Measurements from ENCODE around the gene PLXNA4.

Gene PLXNA4

DNA sequence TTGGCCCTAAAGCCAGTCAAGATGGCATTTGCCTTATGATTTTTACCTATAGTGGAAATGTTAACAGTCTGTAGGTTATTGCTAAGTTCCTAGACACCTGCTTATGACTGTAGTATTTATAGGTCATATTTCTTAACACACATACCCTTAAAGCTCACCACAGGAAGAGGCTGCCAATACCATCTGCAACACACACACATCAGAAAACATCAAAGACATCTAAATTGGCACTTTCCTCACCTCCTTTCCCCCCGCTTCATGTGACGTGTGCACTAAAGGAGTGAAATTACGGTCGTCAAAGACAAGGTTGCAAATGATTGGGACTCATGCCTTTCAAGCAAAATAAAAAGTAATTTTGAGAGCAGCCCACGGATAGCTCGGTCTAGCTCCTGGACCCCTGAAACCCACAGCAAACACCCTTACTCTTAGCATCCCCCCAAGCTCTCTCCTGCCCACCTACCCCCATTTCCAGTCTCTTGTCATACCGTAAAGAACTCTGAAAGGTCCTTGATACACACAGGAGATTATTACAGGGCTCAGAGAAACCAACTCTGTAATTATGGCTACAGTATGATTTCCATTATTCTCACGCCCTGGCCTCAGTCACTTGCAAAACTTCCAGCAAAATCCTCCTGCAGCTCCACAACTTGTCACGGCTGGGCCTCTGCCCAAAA lies 90.5 kb downstream of the PLXNA4 start:
- TF ChIP-seq, protein P1, sequence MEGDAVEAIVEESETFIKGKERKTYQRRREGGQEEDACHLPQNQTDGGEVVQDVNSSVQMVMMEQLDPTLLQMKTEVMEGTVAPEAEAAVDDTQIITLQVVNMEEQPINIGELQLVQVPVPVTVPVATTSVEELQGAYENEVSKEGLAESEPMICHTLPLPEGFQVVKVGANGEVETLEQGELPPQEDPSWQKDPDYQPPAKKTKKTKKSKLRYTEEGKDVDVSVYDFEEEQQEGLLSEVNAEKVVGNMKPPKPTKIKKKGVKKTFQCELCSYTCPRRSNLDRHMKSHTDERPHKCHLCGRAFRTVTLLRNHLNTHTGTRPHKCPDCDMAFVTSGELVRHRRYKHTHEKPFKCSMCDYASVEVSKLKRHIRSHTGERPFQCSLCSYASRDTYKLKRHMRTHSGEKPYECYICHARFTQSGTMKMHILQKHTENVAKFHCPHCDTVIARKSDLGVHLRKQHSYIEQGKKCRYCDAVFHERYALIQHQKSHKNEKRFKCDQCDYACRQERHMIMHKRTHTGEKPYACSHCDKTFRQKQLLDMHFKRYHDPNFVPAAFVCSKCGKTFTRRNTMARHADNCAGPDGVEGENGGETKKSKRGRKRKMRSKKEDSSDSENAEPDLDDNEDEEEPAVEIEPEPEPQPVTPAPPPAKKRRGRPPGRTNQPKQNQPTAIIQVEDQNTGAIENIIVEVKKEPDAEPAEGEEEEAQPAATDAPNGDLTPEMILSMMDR (conservative IDR thresholded peaks at IDR 0.05; ENCODE audit: low read depth, low read length): no peak
- no peak for DNase-seq (ENCODE audit: low read depth)
- no peak overlapping the region for H3K4me3 ChIP-seq (ENCODE audit: low read depth, low read length)

DNA sequence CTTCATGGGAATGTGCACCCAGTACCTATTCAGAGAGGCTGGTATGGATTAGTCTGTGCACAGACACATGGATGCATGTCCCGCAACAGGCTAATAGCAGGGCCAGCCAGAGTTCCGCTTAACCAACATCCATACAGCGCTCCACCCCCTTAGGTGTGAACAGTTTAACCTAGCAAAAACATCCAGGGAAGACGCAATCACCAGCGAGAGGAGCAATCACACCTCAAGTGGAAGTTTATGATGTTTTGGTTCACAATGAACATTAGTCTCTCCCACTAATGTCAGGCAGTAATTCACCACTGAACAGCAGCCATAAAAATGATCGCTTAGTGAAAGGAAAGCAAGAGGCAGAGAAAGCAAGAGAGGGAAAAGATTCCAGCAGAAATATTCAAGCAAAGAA lies 91.1 kb downstream of the PLXNA4 start:
- no peak overlapping the region for H3K4me3 ChIP-seq (ENCODE audit: low read depth, low read length)
- DNase-seq (ENCODE audit: low read depth): no peak

DNA sequence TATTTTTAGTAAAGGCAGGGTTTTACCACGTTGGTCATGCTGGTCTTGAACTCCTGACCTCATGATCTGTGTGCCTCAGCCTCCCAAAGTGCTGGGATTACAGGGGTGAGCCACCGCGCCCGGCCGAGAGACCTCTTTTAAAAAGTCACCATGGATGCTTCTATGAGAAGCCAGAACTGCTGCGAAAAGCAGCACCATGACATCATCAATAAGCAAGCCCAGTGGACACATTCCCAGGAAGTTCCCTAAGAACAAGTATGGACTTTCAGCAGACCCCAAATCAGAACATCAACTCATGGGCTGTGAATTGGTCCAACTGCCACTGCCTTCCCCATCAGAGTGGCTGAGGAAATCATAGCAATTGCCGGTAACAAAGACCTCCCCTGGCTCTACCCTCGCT lies 93.4 kb downstream of the PLXNA4 start:
- H3K4me3 ChIP-seq (ENCODE audit: low read depth, low read length): no peak overlapping the region
- TF ChIP-seq, protein P1 (conservative IDR thresholded peaks at IDR 0.05; ENCODE audit: low read depth, low read length): no peak
- no peak for DNase-seq (ENCODE audit: low read depth)

More for the DNA sequence above, 91.1 kb downstream of the PLXNA4 start:
- TF ChIP-seq, protein P1 (conservative IDR thresholded peaks at IDR 0.05; ENCODE audit: low read depth, low read length): no peak

DNA sequence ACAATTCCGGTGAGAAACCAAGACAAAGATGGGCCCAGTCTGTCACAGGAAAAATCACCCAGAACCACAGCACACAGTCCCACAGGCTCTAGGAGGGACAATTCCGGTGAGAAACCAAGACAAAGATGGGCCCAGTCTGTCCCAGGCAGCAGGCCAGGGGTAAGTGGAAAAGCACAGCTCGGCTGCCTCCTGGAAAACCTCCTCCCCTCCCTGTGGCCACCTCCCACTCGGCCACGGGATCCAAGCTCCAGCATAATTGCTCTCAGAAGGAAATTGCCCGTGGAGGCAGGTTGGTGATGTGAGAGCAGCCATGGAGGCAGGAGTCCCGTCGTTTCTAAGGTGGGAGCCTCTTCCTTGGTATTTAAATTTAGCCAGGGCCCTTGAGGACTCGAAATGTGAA lies 95.7 kb downstream of the PLXNA4 start:
- no peak overlapping the region for H3K4me3 ChIP-seq (ENCODE audit: low read depth, low read length)
- TF ChIP-seq, protein P1 (conservative IDR thresholded peaks at IDR 0.05; ENCODE audit: low read depth, low read length): no peak
- no peak for DNase-seq (ENCODE audit: low read depth)

DNA sequence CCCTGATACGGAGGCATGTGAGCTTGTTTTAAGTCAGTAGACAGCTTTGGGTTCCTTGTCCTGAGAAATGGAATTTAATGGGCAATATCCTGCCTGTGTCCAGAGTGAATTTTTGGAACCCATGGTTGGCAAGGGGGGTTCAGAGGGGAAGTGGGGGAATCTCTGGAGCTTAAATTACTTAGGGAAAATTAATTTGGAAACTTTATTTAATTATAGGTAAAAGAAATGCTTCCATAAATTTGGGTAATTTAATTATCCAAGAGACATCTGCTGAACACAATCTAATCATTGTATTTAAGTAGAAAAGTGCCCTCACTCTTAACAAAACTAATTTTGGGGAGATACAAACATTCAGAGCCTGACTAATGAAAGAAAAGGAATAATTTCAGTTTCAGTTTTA lies 99.7 kb downstream of the PLXNA4 start:
- TF ChIP-seq, protein P1 (conservative IDR thresholded peaks at IDR 0.05; ENCODE audit: low read depth, low read length): no peak
- DNase-seq (ENCODE audit: low read depth): no peak
- H3K4me3 ChIP-seq (ENCODE audit: low read depth, low read length): no peak overlapping the region

DNA sequence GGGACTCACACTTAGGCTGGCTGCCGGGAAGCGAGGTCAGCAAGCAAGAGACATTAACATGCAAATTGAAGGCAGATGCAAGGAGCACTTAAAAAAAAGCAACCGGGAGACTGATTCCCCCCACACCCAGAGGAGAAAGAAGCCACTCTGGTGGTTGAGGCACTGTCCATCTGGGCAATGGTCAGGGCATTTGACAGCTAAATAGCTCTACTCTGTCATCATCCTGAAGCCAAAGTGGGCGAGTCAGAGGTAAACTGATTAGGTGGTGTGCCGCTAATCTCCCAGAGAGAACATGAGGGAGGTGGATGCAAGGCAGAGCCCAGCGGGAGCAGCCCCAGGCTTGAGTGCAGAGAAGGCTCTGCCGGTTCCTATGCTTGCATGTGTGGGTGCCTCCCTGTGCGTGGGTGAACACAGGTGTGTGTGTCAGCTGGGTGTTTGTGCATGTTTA lies 100.6 kb downstream of the PLXNA4 start:
- DNase-seq (ENCODE audit: low read depth): no peak
- no peak overlapping the region for H3K4me3 ChIP-seq (ENCODE audit: low read depth, low read length)
- TF ChIP-seq, protein P1 (conservative IDR thresholded peaks at IDR 0.05; ENCODE audit: low read depth, low read length): no peak

DNA sequence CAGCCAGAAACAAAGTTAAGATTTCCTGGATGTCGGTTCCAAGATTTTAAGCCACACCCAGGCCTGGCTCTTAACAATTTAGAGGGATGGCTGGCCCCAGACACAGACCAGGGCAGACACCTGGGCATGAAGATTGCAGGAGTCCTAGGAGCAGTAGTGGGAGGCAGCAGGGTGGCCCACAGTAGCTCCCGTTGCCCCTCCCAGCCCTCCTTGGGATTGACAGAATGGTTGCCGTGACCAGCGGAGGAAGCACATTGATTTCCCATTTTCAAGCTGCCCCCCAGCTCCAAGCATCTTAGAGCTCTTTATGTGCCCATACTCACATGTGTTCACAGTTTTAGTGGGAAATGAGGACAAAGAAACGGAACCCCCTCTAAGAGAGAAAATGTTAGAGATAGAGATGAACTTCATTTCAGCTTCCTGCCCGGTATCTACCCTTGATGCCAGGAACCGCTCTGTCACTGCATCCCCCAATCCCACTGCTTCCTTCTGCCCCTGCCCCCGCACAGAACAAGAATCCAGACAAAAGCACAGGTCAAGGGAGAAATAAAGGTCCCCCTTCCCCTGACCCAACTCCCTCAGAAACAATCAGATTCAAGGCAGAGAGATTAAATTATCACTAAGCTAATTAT lies 101.1 kb downstream of the PLXNA4 start:
- TF ChIP-seq, protein P1 (conservative IDR thresholded peaks at IDR 0.05; ENCODE audit: low read depth, low read length): no peak
- no peak for DNase-seq (ENCODE audit: low read depth)
- no peak overlapping the region for H3K4me3 ChIP-seq (ENCODE audit: low read depth, low read length)

Data from choroid plexus epithelial cell (primary cell).